SK-N-SH (cell line): ENCODE data around the gene MS4A8.

Source experiments
- EP300 ChIP-seq, 2 experiments: IDR thresholded peaks; 2 replicates each; pipeline versions ENCODE4 v1.4.0 to v1.6.1; 2012; ENCODE audit warnings: borderline replicate concordance in 1 of 2, low read depth in 1 of 2, low read length in 1 of 2
- JUND ChIP-seq: IDR thresholded peaks from 2 replicates; pipeline ENCODE4 v1.4.0; 2012
- RAD21 ChIP-seq: IDR thresholded peaks from 2 replicates; pipeline ENCODE4 v1.6.1; 2012; ENCODE audit warnings: mild to moderate bottlenecking, low read length
- RCOR1 ChIP-seq: fragments of 150-350 bp; IDR thresholded peaks from 2 replicates; pipeline ENCODE4 v1.6.1; 2017; ENCODE audit warnings: antibody characterized with exemption, low read length
- REST ChIP-seq: IDR thresholded peaks from 2 replicates; pipeline ENCODE4 v1.6.1; 2012; ENCODE audit warnings: mild to moderate bottlenecking, low read depth, low read length, moderate library complexity
- SMC3 ChIP-seq: IDR thresholded peaks from 2 replicates; pipeline ENCODE4 v1.6.1; 2012; ENCODE audit warnings: low read depth, low read length, improper control_type of control experiment
- TCF12 ChIP-seq: IDR thresholded peaks from 2 replicates; pipeline ENCODE4 v1.4.0; 2012
- TF ChIP-seq, protein P1 (sequence below): fragments of 200-600 bp; sonication (generic); IDR thresholded peaks from 2 replicates; pipeline ENCODE4 v1.6.1; 2017; ENCODE audit warnings: antibody characterized with exemption, mild to moderate bottlenecking, moderate library complexity

- no peak for TF ChIP-seq RAD21
- TF ChIP-seq, protein P1, sequence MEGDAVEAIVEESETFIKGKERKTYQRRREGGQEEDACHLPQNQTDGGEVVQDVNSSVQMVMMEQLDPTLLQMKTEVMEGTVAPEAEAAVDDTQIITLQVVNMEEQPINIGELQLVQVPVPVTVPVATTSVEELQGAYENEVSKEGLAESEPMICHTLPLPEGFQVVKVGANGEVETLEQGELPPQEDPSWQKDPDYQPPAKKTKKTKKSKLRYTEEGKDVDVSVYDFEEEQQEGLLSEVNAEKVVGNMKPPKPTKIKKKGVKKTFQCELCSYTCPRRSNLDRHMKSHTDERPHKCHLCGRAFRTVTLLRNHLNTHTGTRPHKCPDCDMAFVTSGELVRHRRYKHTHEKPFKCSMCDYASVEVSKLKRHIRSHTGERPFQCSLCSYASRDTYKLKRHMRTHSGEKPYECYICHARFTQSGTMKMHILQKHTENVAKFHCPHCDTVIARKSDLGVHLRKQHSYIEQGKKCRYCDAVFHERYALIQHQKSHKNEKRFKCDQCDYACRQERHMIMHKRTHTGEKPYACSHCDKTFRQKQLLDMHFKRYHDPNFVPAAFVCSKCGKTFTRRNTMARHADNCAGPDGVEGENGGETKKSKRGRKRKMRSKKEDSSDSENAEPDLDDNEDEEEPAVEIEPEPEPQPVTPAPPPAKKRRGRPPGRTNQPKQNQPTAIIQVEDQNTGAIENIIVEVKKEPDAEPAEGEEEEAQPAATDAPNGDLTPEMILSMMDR = no peak
- TF ChIP-seq TCF12 = no peak
- no peak for TF ChIP-seq EP300 (IDR thresholded peaks at IDR 0.05; ENCODE audit: borderline replicate concordance in 1 of 2, low read depth in 1 of 2, low read length in 1 of 2)
- TF ChIP-seq RCOR1 = no peak
- no peak for TF ChIP-seq REST
- TF ChIP-seq SMC3 = no peak
- no peak for TF ChIP-seq JUND
Observed at GRCh38 chr11:60724420-60724819, 25.0 kb downstream of the MS4A8 start, which contains the start of gene MS4A18.
